Cardiac muscle cell (in vitro differentiated cells and primary cell): Measurements from ENCODE around the gene RGMA. TPM values are rescaled to one million over a fixed set of nuclear protein-coding genes. Genes with fewer than 3 reads are reported as not detected.

Experiments used
- DNase-seq, 2 donors: peaks; one replicate each; pipeline versions ENCODE4 v3.0.0 to v3.0.0-alpha.2; 2010 to 2017; ENCODE audit warnings: low read depth in 1 of 2, low spot score in 1 of 2
- H3K27ac ChIP-seq: fragments of 200-600 bp; sonication (generic); 2 replicates; pipeline ENCODE4 v1.5.1; 2016
- H3K27me3 ChIP-seq: fragments of 200-600 bp; sonication (generic); 2 replicates; pipeline ENCODE4 v1.6.0; 2016; ENCODE audit warnings: control low read depth
- H3K36me3 ChIP-seq: fragments of 200-600 bp; sonication (generic); 2 replicates; pipeline ENCODE4 v1.5.1; 2016; ENCODE audit warnings: control low read depth
- H3K4me1 ChIP-seq: fragments of 200-600 bp; sonication (generic); 2 replicates; pipeline ENCODE4 v1.8.1; 2017; ENCODE audit warnings: low read depth, mild to moderate bottlenecking, mixed run types
- H3K4me3 ChIP-seq: fragments of 200-600 bp; sonication (generic); 2 replicates; pipeline ENCODE4 v1.5.1; 2016; ENCODE audit warnings: mild to moderate bottlenecking
- H3K9me3 ChIP-seq: fragments of 200-600 bp; sonication (generic); 2 replicates; pipeline ENCODE4 v1.5.1; 2017; ENCODE audit warnings: low read depth, mild to moderate bottlenecking, control low read depth
- polyA plus RNA-seq: library from polyadenylated mRNA; unstranded; fragments of >200 nt; fragmentation: Nextera tagmentation; extraction: Ambion mirVana; gene quantifications from 2 replicates; pipeline ENCODE4 v1.2.1, GENCODE V29; 2016
- total RNA-seq: library from RNA; depleted of rRNA; stranded (reverse); fragments of >200 nt; gene quantifications from 2 replicates; pipeline ENCODE4 v1.2.3, GENCODE V29; 2016
- TF ChIP-seq, protein P1 (sequence below): IDR thresholded peaks from 2 replicates; pipeline ENCODE4 v1.5.1; 2012; ENCODE audit warnings: low read depth, mild to moderate bottlenecking, low read length

The RGMA gene
- total and polyA plus RNA-seq, 2 experiments from 2014 or later, result 1.0 to 4.8 TPM

DNA sequence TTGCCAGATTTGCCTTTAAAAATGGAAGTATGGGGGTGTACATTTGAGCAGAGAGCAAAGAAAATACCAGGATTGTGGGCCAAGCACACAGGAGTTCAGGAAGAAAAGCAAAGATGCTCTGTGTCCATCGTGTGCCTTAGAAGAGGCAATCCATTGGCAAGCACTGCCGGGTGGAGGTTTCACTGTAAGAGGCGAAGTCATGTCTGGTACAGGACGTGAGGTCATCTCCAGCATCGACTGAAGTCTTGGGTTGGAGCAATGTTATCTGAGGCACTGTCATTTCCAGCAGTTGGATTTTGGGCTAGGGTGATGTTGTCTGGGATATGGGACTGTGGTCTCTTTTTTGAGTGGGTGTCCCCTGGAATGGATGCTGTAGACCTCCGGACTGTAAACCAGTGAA lies 4.8 kb upstream of the RGMA start:
- Histone ChIP-seq H3K4me3 (no peak overlapping the region), H3K27me3 (peaks cover 60% of the 10 kb centered on the region), H3K36me3 (no peaks in the 10 kb centered on the region), H3K4me1 (no peaks in the 10 kb centered on the region), H3K9me3 (no peaks in the 10 kb centered on the region), H3K27ac (no peak overlapping the region)
- DNase-seq, result no peak
- TF ChIP-seq, protein P1, sequence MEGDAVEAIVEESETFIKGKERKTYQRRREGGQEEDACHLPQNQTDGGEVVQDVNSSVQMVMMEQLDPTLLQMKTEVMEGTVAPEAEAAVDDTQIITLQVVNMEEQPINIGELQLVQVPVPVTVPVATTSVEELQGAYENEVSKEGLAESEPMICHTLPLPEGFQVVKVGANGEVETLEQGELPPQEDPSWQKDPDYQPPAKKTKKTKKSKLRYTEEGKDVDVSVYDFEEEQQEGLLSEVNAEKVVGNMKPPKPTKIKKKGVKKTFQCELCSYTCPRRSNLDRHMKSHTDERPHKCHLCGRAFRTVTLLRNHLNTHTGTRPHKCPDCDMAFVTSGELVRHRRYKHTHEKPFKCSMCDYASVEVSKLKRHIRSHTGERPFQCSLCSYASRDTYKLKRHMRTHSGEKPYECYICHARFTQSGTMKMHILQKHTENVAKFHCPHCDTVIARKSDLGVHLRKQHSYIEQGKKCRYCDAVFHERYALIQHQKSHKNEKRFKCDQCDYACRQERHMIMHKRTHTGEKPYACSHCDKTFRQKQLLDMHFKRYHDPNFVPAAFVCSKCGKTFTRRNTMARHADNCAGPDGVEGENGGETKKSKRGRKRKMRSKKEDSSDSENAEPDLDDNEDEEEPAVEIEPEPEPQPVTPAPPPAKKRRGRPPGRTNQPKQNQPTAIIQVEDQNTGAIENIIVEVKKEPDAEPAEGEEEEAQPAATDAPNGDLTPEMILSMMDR, result no peak

DNA sequence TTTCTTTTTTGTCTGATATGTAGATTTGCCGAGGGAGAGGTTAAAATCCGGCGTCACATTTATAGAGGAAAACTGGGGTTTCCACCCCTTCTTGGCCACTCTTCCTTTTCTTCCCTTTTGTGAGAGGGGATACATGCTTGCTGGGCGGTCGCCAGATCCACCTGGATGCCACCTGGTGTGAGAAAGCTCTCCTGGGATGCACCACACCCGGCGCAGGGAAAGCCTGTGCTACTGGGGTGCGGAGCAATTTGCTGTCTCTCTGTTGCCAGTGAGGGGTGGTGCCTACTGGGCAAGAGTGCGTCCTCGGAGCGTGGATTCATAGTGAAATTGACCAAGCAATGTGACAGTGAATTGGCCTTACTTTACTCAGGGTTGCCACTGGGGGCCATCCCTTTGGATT lies 2.5 kb upstream of the RGMA start:
- H3K27me3 ChIP-seq, result peaks cover 83% of the 10 kb centered on the region
- H3K4me3 ChIP-seq, result no peak overlapping the region
- no peaks in the 10 kb centered on the region for H3K36me3 ChIP-seq
- H3K4me1 ChIP-seq, result no peaks in the 10 kb centered on the region
- H3K27ac ChIP-seq, result no peak overlapping the region
- TF ChIP-seq, protein P1, result no peak
- no peaks in the 10 kb centered on the region for H3K9me3 ChIP-seq
- DNase-seq, result no peak

DNA sequence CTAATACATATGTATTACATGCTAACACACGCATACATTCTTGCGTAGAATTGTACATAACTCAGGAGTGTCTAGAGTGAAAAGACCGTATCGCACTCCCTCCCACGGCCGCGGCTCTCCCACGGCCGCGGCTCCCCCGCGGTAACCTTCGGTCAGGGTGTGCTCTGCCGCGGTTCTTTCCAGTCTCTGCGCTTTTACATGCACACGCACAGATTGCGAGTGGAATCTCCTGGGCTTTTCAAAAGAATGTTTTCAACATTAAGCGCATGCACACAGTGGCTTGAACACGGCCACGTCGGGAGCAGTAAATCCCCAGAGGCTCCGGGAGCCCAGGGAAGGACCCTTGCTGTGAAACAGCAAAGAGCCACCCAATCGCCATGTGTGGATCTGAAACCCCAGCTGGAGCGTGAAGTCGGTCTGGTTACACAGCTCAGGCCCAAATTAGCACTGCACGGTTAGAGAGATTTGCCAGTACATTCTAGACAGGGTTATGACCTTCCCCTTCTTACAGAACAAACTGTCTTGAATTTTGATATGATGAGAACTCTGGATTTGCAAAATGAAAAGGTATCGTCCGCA lies 805 bp upstream of the RGMA start:
- H3K27me3 ChIP-seq, result peaks cover 97% of the 10 kb centered on the region
- H3K9me3 ChIP-seq, result no peaks in the 10 kb centered on the region
- H3K36me3 ChIP-seq, result no peaks in the 10 kb centered on the region
- no peak overlapping the region for H3K27ac ChIP-seq
- peak in 1 of 2 donors; percentile 29 for DNase-seq
- peak overlapping the region; percentile 27 for H3K4me3 ChIP-seq
- TF ChIP-seq, protein P1, result no peak
- no peaks in the 10 kb centered on the region for H3K4me1 ChIP-seq

DNA sequence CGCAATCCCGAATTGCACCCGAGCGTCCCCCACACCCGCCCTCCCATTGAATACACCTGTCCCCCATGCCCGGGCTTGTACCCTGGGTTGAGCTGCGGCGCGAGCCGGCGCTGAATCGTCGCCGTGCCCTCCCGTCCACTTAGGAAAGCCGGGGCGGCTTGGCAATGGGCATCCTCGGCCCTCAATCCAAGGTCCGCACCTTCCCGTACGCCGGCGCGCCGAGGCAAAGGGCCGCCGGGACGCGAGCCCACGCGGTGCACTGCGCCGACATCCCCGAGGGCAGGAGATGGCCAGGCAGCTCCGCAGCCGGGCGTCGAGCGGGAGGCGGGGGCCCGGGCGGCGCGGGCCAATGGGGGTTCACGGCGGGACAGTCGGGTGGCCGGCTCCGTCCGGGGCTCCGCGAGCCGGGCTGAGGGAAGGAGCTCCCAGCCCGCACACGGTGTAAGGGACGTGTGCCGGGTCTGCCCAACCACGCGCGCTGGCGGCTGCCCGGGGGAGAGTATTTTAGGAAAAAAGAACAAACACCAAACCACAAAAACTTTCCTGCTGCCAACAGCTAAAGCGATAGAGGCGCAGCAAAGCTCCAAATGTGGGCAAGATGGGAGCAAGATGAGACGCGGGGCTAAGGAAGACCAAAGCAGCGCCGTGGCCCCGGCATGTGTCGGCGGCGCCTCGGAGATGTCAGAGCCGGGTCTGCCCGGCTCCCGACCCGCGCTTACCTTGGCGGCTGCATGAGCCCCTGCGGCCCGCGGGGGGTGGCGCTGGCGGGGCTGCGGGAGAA lies 621 bp downstream of the RGMA start:
- DNase-seq, result peak; percentile 15 to 48
- no peaks in the 10 kb centered on the region for H3K4me1 ChIP-seq
- no peaks in the 10 kb centered on the region for H3K36me3 ChIP-seq
- H3K4me3 ChIP-seq, result peak overlapping the region; percentile 27
- TF ChIP-seq, protein P1, result no peak
- no peaks in the 10 kb centered on the region for H3K9me3 ChIP-seq
- peaks cover 97% of the 10 kb centered on the region for H3K27me3 ChIP-seq
- no peak overlapping the region for H3K27ac ChIP-seq

DNA sequence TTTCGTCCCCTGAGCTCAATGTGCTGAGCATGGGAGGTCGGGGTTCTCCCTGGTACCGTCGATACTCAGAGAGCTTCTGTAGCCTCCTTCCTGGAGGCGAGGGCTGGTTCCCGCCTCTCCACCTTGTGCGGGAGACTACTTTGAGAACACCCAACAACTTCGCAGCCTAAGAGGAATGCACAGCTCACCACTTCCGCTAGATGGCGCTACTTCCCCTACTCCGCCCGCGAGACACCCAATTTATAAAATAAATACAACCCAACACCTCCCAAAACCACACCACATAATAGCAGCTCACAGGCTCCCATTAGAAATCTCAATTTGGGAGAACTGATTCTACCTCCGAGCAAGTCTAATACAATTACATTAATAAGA lies 1.2 kb downstream of the RGMA start:
- DNase-seq, result peak; percentile 72
- TF ChIP-seq, protein P1, result peak; percentile 92
- Histone ChIP-seq H3K27me3 (peaks cover 92% of the 10 kb centered on the region), H3K27ac (no peak overlapping the region), H3K36me3 (no peaks in the 10 kb centered on the region), H3K4me1 (no peaks in the 10 kb centered on the region), H3K9me3 (no peaks in the 10 kb centered on the region), H3K4me3 (peak overlapping the region; percentile 27)
